Kidney epithelial cell (primary cell): ENCODE results near the gene GRIA4. TPM values are rescaled to one million over a fixed set of nuclear protein-coding genes. Genes with fewer than 3 reads are reported as not detected.

ENCODE experiments used
- DNase-seq: peaks from one replicate; pipeline ENCODE4 v3.0.0-alpha.2; 2010; ENCODE audit warnings: low read depth
- H3K27me3 ChIP-seq: 2 replicates; pipeline ENCODE4 v1.6.0; 2011; ENCODE audit warnings: low read length; ENCODE audit not compliant: control insufficient read depth, insufficient read depth
- H3K36me3 ChIP-seq: 2 replicates; pipeline ENCODE4 v1.5.1; 2011; ENCODE audit warnings: low read length; ENCODE audit not compliant: control insufficient read depth, insufficient read depth
- H3K4me3 ChIP-seq: 2 replicates; pipeline ENCODE4 v1.5.1; 2011; ENCODE audit warnings: low read depth, mild to moderate bottlenecking, control low read depth, low read length
- CTCF ChIP-seq: IDR thresholded peaks from 2 replicates; pipeline ENCODE4 v1.5.1; 2011; ENCODE audit warnings: mild to moderate bottlenecking, moderate library complexity, low read length, control low read depth, inconsistent platforms; ENCODE audit not compliant: insufficient read depth, poor library complexity, severe bottlenecking
- total RNA-seq: library from RNA; depleted of rRNA; stranded (reverse); fragments of >200 nt; gene quantifications from 2 replicates; pipeline ENCODE4 v1.2.3, GENCODE V29; 2015

GRIA4 gene
- total RNA-seq, 1 donor from 2014 or later = not detected

GRCh38 chr11:105799263-105799662 is 189.4 kb downstream of the GRIA4 start:
- DNase-seq = no peak
- TF ChIP-seq CTCF = no peak
- Histone ChIP-seq H3K4me3 (no peak overlapping the region), H3K27me3 (no peaks in the 10 kb centered on the region), H3K36me3 (no peaks in the 10 kb centered on the region)

- no peaks in the 10 kb centered on the region for H3K27me3 ChIP-seq
- no peak for TF ChIP-seq CTCF
- no peaks in the 10 kb centered on the region for H3K36me3 ChIP-seq
- DNase-seq = no peak
- no peak overlapping the region for H3K4me3 ChIP-seq
Observed at GRCh38 chr11:105799728-105800462, 190.0 kb downstream of the GRIA4 start.

- Histone ChIP-seq H3K4me3 (no peak overlapping the region), H3K36me3 (no peaks in the 10 kb centered on the region), H3K27me3 (no peaks in the 10 kb centered on the region)
- DNase-seq = no peak
- no peak for TF ChIP-seq CTCF
Observed at GRCh38 chr11:105802390-105802789, 192.5 kb downstream of the GRIA4 start.

- DNase-seq = no peak
- no peak for TF ChIP-seq CTCF
- Histone ChIP-seq H3K36me3 (no peaks in the 10 kb centered on the region), H3K27me3 (no peaks in the 10 kb centered on the region), H3K4me3 (no peak overlapping the region)
Observed at GRCh38 chr11:105811242-105811641, 201.4 kb downstream of the GRIA4 start.

- Histone ChIP-seq H3K27me3 (no peaks in the 10 kb centered on the region), H3K4me3 (no peak overlapping the region), H3K36me3 (no peaks in the 10 kb centered on the region)
- DNase-seq = no peak
- no peak for TF ChIP-seq CTCF
Observed at GRCh38 chr11:105821372-105821771, 211.5 kb downstream of the GRIA4 start.

- H3K36me3 ChIP-seq = no peaks in the 10 kb centered on the region
- no peaks in the 10 kb centered on the region for H3K27me3 ChIP-seq
- no peak overlapping the region for H3K4me3 ChIP-seq
- DNase-seq = no peak
- no peak for TF ChIP-seq CTCF
Observed at GRCh38 chr11:105821781-105822180, 211.9 kb downstream of the GRIA4 start.
